Fibroblast of pulmonary artery (primary cell): ENCODE measurements around the gene CDC34.
A peak's percentile ranks its signal among the peaks of the same experiment; 100 is the strongest.

Source experiments
- DNase-seq: peaks from one replicate; pipeline ENCODE4 v3.0.0-alpha.2; 2010; ENCODE audit warnings: low read depth
- H3K4me3 ChIP-seq: replicated peaks from 2 replicates; pipeline ENCODE4 v1.5.1; 2011; ENCODE audit warnings: low read depth, mild to moderate bottlenecking, control low read depth, low read length, moderate library complexity
- TF ChIP-seq, protein P1 (sequence below): IDR thresholded peaks from 2 replicates; pipeline ENCODE4 v1.5.1; 2011; ENCODE audit warnings: mild to moderate bottlenecking, control low read depth, low read length, inconsistent platforms; ENCODE audit errors: missing control alignments

Gene CDC34

GRCh38 chr19:548886-549830, 17.6 kb downstream of the CDC34 start:
- DNase-seq, result no peak
- TF ChIP-seq, protein P1, sequence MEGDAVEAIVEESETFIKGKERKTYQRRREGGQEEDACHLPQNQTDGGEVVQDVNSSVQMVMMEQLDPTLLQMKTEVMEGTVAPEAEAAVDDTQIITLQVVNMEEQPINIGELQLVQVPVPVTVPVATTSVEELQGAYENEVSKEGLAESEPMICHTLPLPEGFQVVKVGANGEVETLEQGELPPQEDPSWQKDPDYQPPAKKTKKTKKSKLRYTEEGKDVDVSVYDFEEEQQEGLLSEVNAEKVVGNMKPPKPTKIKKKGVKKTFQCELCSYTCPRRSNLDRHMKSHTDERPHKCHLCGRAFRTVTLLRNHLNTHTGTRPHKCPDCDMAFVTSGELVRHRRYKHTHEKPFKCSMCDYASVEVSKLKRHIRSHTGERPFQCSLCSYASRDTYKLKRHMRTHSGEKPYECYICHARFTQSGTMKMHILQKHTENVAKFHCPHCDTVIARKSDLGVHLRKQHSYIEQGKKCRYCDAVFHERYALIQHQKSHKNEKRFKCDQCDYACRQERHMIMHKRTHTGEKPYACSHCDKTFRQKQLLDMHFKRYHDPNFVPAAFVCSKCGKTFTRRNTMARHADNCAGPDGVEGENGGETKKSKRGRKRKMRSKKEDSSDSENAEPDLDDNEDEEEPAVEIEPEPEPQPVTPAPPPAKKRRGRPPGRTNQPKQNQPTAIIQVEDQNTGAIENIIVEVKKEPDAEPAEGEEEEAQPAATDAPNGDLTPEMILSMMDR, result no peak
- no peak overlapping the region for H3K4me3 ChIP-seq

- DNase-seq, result no peak
- TF ChIP-seq, protein P1, result no peak
- no peak overlapping the region for H3K4me3 ChIP-seq
Measured at GRCh38 chr19:554817-555216, 23.3 kb downstream of the CDC34 start.

DNA sequence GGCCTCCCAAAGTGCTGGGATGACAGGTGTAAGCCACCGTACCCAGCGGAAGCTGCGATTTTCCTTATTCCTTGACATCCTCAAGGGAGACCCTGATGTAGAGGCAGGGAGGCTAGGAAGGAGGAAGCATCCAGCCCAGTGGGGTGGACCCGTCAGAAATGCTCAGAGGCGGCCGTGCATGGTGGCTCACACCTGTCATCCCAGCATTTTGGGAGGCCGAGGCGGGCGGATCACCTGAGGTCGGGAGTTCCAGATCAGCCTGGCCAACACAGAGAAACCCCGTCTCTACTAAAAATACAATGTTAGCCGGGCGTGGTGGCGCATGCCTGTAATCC, 23.9 kb downstream of the CDC34 start:
- H3K4me3 ChIP-seq, result no peak overlapping the region
- no peak for DNase-seq
- TF ChIP-seq, protein P1, result no peak

- TF ChIP-seq, protein P1, result no peak
- DNase-seq, result no peak
- H3K4me3 ChIP-seq, result no peak overlapping the region
Measured at GRCh38 chr19:556611-557382, 25.2 kb downstream of the CDC34 start.

DNA sequence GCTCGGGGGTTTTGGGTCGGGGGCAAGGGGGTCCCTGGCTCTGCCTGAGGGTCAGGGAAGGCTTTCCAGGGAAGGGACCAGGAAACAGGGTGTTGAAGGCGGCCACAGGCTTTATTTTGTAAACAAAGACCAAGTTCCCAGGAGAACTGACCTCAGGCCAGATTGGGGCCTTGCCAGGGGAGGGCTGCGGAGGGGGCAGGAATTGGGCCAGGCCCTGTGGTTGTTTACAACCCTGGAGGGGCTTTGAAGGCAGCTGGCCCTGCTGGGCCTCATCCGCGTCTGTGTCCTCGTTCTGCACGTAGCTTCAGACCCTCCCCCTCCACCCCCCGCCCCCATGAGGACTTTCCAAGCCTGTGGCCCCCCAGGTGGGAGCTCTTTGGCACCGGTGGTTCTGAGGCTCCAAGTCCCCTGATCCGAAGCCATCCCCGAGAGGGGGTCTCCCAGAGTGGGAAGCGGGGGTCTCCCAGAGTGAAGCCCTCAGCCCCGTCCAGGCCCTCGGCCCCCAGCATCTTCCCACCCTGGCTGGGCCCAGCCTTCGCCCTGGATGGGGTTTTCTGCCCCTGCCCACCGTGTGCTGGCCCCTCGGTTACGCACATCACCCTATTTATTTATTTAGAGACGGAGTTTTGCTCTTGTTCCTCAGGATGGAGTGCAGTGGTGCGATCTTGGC, 27.3 kb downstream of the CDC34 start:
- TF ChIP-seq, protein P1, result no peak
- DNase-seq, result peak; percentile 57
- H3K4me3 ChIP-seq, result no peak overlapping the region

DNA sequence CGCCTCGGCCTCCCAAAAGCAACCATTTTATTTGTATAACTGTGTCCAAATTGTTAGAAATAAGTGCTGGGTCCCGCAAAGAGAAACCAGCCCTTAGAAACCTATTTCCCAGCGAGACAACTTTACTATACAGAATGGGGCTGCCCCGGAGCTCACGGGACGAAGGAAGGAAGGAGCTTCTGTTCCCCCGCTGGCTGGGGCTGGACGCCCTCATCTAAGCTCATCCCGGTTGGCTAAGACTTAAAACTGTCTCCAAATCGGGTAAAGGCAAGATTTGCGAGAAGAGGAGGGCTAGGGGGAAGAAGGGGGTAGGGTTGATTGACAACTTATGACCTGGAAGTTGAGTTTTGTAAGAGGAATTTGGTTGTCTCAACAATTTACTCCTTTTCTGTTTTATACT, 28.6 kb downstream of the CDC34 start:
- TF ChIP-seq, protein P1, result no peak
- no peak for DNase-seq
- no peak overlapping the region for H3K4me3 ChIP-seq
